Stimulated activated CD8-positive, alpha-beta memory T cell treated with anti-CD3 and anti-CD28 coated beads, Interleukin-2, amount 100 ng/mL, for 48 hours (primary cell): ENCODE results near the gene RNU1-1.
"Not testable (repeated sequence)": the region's sequence is repeated elsewhere in the genome, so short reads cannot be mapped to it uniquely, and the experiment has no call there.

ENCODE experiments used
- DNase-seq, 2 donors: peaks; one replicate each; pipeline ENCODE4 v3.0.0-alpha.2; 2020; ENCODE audit warnings: low read depth in 2 of 2

The RNU1-1 gene

GRCh38 chr1:16521679-16522078 lies 7.6 kb upstream of the RNU1-1 start:
- not testable (repeated sequence) for DNase-seq

- DNase-seq, result no peak
Measured at GRCh38 chr1:16521288-16521583, 7.2 kb upstream of the RNU1-1 start.

- DNase-seq, result not testable (repeated sequence)
Measured at GRCh38 chr1:16520435-16521287, 6.6 kb upstream of the RNU1-1 start.

GRCh38 chr1:16519255-16519951 lies 5.3 kb upstream of the RNU1-1 start:
- DNase-seq, result not testable (repeated sequence)

DNA sequence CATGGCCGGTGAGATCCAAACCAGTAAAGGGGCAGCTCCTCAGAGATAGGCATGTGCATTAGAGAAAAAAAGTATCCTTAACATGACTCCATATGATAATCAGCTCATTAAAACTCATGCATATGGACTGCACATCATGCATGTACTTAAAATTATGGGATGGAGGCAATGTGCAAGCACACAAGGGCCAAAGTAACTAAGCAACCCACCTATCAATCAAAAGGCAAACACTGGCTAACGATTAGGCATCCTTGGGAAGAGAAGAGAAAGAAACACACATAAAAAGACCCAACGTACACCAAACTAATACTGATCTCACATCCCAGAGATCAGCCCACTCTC lies 4.8 kb upstream of the RNU1-1 start:
- DNase-seq, result not testable (repeated sequence)

DNA sequence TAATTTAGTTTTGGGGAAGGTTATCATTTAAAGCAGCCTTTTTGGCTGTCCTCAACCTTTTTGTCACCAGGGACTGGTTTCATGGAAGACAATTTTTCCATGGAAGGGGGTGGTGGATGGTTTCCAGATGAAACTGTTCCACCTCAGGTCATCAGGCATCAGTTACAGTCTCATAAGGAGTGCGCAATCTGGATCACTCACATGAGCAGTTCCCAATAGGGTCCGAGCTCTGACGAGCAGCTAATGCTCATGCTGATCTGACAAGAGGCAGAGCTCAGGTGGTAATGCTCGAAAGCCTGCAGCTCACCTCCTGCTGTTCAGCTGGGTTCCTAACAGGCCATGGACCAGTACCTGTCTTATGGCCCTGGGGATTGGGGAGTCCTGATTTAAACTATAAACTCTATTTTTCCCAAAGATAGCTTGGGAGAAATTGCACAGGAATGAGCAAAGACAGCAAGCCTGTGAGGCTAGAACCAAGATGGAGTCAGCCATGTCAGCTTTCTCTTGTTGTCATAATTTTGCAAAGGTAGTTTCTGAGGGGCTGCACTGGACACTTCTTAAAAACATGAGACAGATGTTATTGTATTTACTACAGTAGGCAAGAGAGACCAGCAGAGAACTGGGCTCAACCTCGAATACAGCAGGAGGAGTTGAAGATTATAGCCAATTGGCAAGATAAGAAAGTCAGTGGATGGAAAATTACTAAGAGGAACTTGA lies 2.8 kb upstream of the RNU1-1 start:
- not testable (repeated sequence) for DNase-seq

DNA sequence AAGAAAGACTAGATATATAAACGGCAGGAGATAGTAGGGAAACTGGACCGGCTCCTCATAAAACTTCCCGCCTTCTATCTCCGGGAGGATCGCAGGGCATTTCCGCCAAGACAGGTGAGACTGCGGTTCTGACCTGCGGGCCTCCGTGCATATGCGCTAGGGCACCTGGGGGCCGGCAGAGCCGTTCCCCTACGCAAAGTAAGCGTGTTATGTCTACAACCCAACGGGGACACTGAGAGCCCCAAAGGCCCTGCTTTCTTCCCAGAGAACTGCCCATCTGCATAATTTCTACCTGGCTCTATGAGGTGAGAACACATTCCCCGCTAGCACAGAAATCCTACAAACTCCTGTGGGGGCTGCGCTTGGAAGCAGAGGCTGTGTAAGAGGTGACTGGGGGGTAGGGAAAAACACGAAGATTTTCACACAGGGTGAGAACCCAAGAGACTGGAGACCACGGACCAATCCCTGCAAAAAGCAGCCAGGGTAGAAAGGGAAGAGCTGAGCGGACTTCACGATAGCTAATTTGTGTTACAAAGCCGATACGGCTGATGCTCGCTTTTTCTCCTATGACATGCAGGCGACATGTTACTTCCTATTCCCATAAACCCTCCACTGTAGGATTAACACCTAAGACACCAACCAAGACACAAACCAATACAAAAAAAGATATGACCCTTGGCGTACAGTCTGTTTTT lies 526 bp downstream of the RNU1-1 start:
- DNase-seq, result peak; percentile 34 to 50

DNA sequence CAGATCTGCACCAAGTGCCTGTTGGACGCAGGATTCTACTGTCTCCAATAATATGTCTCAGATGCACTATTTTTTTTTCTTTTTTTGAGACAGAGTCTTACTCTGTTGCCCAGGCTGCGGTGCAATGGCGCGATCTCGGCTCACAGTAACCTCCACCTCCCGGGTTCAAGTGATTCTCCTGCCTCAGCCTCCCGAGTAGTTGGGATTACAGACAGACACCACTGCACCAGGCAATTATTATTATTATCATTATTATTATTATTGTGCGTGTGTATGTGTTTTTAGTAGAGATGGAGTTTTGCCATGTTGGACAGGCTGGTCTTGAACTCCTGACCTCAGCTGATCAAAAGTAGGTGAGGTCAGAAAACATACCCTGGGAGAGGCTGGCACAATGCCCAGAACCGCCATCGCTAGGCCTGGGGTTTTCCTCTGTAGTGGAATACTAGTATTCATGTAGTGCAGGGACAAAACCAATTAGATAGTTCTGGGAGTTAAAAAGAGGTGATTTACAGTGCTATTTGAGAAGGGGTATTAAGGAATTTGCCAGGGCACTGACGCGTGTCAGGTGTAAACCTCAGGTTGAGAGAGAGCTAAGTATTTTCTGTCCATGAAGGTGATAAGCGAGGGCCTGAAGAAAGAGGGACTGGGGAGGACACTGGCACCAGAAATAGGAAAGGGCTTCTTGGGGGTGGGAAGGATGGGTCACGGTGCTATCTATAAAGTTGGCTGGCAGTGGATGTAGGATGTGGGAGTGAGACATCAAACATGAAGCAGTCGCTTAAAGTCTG lies 1.3 kb downstream of the RNU1-1 start:
- DNase-seq, result not testable (repeated sequence)

GRCh38 chr1:16511926-16512325 lies 2.2 kb downstream of the RNU1-1 start:
- DNase-seq, result not testable (repeated sequence)

GRCh38 chr1:16508861-16509445 lies 5.1 kb downstream of the RNU1-1 start:
- not testable (repeated sequence) for DNase-seq

DNA sequence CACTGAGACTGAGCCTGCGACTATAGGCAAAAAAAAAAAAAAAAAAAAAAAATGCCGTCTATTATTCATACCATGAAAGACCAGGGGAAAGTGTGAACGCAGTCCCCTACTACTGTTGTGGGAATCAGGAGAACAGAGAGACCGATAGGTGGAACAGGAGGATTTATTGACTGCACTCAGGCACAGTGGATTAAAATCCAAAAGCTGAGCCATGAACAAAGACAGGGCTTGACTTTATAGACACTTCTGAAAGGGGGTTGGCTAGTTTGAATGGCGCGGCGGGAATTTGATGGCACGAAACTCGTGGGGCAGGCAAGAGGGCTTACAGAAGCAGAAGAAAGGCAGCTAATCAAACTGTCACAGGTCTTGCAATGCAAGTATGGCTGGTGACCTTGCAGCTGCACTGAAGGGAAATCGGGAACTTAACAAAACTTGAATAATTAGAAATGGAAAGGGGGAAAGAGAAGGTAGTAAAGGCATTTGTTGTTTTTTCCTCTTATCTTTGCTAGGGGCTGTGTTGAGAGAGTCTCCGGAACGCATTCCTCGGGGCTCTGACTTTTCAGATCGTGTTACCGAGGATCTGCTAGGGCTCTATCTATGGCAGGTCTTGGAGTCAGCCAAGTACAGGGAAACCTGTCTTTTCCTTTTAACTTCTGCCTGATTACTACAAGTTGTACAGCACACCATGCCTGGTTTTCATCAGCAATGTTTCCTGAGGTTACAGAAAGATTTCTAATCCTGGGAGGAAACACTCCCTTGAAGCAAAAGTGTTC lies 7.5 kb downstream of the RNU1-1 start:
- not testable (repeated sequence) for DNase-seq

- not testable (repeated sequence) for DNase-seq
Measured at GRCh38 chr1:16505870-16506269, 8.2 kb downstream of the RNU1-1 start.

DNA sequence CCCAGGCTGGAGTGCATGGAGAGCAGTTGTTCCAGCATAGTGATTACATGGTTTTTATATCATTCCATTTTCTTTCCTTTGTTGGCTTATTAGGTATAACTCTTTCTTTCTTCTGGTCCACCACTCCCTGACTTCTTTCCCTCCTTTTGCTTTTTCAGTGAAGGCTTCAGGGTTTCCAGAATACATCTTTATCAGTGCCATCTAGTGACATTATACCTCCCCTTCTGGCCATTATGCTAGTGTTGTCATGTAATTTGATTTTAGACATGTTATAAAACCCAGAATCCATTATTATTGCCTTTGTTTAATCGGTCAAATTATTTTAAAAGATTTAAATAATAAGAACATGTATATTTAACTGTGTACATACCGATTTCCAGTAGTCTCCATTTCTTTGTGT lies 10.6 kb downstream of the RNU1-1 start:
- DNase-seq, result no peak

- DNase-seq, result not testable (repeated sequence)
Measured at GRCh38 chr1:16501446-16501845, 12.6 kb downstream of the RNU1-1 start.

- DNase-seq, result not testable (repeated sequence)
Measured at GRCh38 chr1:16500975-16501374, 13.1 kb downstream of the RNU1-1 start.

- DNase-seq, result not testable (repeated sequence)
Measured at GRCh38 chr1:16500466-16500865, 13.6 kb downstream of the RNU1-1 start.

GRCh38 chr1:16498573-16499413 lies 15.3 kb downstream of the RNU1-1 start:
- DNase-seq, result peak; percentile 80 to 81

- not testable (repeated sequence) for DNase-seq
Measured at GRCh38 chr1:16498047-16498446, 16.0 kb downstream of the RNU1-1 start.

GRCh38 chr1:16497474-16497904 lies 16.6 kb downstream of the RNU1-1 start:
- DNase-seq, result not testable (repeated sequence)
